ENCODE results near the gene CCDC33.

DNA sequence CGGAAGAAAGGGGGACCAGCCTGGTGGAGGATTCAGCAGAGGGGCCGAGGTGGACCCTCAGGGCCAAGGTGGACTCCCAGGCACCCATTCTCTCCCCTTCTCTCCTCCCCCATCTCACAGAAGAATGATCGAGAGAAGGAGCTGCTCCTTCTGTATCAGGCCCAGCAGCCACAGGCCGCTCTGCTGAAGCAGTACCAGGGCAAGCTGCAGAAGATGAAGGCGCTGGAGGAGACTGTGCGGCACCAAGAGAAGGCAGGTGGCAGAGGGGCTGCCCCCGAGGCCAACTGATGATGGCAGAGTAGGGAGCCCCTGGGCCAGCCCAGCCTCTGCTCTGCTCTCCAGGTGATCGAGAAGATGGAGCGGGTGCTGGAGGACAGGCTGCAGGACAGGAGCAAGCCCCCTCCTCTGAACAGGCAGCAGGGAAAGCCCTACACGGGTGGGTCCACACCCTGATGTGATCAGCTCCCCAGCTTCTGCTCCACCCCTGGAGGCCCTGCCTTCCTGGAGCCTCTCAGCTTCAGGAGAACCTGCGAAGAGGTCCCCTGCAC, 94.8 kb downstream of the CCDC33 start:
- TF ChIP-seq, protein P1, sequence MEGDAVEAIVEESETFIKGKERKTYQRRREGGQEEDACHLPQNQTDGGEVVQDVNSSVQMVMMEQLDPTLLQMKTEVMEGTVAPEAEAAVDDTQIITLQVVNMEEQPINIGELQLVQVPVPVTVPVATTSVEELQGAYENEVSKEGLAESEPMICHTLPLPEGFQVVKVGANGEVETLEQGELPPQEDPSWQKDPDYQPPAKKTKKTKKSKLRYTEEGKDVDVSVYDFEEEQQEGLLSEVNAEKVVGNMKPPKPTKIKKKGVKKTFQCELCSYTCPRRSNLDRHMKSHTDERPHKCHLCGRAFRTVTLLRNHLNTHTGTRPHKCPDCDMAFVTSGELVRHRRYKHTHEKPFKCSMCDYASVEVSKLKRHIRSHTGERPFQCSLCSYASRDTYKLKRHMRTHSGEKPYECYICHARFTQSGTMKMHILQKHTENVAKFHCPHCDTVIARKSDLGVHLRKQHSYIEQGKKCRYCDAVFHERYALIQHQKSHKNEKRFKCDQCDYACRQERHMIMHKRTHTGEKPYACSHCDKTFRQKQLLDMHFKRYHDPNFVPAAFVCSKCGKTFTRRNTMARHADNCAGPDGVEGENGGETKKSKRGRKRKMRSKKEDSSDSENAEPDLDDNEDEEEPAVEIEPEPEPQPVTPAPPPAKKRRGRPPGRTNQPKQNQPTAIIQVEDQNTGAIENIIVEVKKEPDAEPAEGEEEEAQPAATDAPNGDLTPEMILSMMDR (IDR thresholded peaks at IDR 0.05; ENCODE audit: insufficient read depth, low read length, poor library complexity, severe bottlenecking) = no peak
- TF ChIP-seq EZH2phosphoT487 (conservative IDR thresholded peaks at IDR 0.05; ENCODE audit: low read length) = no peak

Measured in SU-DHL-6 (cell line).